ENCODE measurements around the gene VKORC1L1.
"Not testable (repeated sequence)": the region's sequence is repeated elsewhere in the genome, so short reads cannot be mapped to it uniquely, and the experiment has no call there.

DNA sequence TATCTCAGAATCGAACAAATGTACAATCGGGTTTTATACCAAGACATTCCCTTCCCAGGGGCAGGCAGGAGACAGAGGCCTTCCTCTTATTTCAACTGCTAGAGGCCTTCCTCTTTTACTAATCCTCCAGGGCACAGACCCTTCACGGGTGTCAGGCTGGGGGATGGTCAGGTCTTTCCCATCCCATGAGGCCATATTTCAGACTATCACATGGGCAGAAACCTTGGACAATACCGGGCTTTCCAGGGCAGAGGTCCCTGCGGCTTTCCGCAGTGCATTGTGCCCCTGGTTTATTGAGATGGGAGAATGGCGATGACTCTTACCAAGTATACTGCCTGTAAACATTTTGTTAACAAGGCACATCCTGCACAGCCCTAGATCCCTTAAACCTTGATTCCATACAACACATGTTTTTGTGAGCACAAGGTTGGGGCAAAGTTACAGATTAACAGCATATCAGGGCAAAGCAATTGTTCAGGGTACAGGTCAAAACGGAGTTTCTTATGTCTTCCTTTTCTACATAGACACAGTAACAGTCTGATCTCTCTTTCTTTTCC, 132.3 kb downstream of the VKORC1L1 start:
- TF ChIP-seq, protein P1, sequence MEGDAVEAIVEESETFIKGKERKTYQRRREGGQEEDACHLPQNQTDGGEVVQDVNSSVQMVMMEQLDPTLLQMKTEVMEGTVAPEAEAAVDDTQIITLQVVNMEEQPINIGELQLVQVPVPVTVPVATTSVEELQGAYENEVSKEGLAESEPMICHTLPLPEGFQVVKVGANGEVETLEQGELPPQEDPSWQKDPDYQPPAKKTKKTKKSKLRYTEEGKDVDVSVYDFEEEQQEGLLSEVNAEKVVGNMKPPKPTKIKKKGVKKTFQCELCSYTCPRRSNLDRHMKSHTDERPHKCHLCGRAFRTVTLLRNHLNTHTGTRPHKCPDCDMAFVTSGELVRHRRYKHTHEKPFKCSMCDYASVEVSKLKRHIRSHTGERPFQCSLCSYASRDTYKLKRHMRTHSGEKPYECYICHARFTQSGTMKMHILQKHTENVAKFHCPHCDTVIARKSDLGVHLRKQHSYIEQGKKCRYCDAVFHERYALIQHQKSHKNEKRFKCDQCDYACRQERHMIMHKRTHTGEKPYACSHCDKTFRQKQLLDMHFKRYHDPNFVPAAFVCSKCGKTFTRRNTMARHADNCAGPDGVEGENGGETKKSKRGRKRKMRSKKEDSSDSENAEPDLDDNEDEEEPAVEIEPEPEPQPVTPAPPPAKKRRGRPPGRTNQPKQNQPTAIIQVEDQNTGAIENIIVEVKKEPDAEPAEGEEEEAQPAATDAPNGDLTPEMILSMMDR (IDR thresholded peaks at IDR 0.05): not testable (repeated sequence)
- TF ChIP-seq POLR2A (IDR thresholded peaks at IDR 0.05): not testable (repeated sequence)

Data from adrenal gland (tissue), 5 donors.